ENCODE measurements around the gene ENKD1.

The ENKD1 gene

DNA sequence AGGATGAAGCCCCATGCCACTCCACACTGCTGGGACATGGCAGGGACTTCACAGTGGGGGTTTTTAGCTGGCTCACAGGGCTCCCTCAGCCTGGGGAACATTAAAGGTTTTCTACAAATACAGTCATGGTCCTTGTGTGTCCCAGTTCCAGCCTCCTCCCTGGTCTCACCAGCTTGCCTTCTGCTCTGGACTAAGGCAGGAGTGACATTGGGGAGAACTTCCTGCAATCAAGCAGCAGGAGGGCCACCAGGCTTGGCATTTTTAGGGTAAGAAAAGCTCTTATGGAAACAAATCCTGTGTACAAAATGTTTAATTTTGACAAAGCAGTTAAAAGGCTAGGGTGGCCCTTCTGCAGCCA, 3.9 kb downstream of the ENKD1 start:
- DNase-seq (ENCODE audit: low spot score), result no peak

DNA sequence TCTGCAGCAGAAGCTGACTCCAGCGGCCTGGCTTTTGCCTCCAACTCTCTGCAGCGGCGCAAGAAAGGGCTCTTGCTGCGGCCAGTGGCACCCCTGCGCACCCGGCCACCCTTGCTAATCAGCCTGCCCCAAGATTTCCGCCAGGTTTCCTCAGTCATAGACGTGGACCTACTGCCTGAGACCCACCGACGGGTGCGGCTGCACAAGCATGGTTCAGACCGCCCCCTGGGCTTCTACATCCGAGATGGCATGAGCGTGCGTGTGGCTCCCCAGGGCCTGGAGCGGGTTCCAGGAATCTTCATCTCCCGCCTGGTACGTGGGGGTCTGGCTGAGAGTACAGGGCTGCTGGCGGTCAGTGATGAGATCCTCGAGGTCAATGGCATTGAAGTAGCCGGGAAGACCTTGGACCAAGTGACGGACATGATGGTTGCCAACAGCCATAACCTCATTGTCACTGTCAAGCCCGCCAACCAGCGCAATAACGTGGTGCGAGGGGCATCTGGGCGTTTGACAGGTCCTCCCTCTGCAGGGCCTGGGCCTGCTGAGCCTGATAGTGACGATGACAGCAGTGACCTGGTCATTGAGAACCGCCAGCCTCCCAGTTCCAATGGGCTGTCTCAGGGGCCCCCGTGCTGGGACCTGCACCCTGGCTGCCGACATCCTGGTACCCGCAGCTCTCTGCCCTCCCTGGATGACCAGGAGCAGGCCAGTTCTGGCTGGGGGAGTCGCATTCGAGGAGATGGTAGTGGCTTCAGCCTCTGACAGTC, 4.5 kb downstream of the ENKD1 start:
- DNase-seq (ENCODE audit: low spot score), result no peak

DNA sequence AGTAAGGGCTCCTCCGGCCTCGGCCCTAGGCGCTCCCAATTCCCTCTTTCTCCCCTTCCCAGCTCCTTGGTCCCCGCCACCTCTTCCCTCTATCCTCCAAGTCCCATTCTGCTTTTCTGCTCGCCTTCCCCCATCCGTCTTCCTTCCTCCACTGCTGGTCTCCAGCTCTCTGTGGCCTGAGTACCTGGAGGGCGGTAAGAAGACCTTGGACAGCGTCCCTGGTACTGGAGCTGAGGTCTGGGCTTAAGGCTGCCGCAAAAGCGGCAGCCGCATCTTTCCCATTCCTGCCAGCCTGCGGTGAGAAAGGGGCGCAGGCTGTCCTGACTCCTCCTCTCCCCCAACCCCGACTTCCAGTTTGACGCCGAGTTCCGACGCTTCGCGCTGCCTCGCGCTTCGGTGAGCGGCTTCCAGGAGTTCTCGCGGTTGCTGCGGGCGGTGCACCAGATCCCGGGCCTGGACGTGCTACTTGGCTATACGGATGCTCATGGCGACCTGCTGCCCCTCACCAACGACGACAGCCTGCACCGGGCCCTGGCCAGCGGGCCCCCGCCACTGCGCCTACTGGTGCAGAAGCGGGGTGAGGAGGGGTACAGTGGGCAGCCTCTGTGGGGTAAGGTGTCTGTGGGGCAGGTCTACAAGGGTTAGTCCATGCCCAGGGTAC, 5.3 kb downstream of the ENKD1 start:
- peak; percentile 34 for DNase-seq (ENCODE audit: low spot score)

DNA sequence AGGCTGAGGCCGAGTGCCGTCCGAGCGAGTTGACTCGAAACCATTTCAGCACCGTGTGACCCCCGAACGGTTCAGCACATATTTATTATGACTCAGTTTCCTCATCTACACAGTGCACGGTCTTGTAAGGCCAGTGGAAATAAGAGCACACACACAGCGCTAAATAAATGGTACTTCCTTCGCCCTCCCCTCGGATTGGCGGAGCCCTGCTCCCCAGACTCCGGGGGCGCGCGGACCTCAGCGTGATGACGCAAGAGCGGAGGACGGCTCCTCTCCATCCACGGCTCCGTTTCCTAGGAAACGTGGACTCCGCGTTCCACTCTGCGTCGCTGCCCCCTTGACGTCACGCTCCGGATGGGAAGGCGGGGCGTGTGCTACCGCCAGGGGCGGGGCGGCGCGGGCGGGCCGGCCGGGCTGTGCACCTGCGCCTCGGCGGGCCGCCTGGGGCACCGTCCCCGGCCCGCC, 6.0 kb downstream of the ENKD1 start, which contains the start of gene PARD6A:
Gene PARD6A, plus strand, starts transcription at position 397 of the 465 bp plus-strand sequence. CDS start 79 bp downstream, outside the sequence.
- peak; percentile 96 for DNase-seq (ENCODE audit: low spot score)

DNA sequence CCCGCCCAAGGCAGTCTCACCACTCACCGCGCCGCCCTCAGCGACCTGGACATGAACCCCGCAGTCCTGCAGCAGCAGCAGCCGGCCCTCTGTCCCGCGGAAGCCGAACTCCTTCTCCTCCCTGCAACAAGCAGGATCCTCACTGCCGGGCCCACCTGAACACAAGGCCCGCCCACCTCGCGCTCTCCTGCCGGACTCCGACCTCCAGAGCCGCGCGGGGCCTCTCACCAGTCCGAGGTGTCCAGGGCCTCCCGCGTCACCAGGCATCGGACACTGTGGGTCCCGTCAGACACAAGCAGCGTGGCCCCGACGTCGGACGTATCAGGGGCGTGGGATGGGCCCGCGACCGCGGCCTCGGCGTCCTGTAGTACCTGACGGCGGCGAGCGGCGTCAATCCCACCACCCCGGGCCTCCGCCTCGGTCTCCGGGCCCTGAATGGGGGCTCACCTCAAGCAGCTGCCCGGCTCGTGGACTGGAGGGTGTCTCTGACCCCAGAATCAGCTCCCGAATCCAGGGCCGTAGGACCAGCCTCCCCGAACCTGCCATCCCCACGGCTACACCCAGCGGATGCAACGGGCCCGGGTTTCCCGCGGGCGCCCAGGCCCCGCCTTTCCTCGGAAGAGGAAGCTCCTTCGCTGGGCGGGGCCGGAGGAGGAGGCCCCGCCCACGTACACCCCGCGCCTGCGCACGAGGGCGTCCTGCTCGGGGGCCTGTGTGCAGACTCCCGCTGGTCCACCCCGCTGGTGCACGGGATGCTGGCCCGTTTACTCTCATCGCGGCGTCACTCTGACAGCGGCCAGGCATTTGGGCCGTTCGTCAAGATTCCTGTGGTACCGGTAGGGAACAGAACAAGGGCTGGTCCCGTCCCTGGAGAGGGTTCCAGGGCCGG, 6.6 kb downstream of the ENKD1 start, which contains the start of gene ACD:
Gene ACD, minus strand, starts transcription at position 586 of the 889 bp plus-strand sequence. Its CDS starts 40 bp downstream, at position 546.
- DNase-seq (ENCODE audit: low spot score), result peak; percentile 96

DNA sequence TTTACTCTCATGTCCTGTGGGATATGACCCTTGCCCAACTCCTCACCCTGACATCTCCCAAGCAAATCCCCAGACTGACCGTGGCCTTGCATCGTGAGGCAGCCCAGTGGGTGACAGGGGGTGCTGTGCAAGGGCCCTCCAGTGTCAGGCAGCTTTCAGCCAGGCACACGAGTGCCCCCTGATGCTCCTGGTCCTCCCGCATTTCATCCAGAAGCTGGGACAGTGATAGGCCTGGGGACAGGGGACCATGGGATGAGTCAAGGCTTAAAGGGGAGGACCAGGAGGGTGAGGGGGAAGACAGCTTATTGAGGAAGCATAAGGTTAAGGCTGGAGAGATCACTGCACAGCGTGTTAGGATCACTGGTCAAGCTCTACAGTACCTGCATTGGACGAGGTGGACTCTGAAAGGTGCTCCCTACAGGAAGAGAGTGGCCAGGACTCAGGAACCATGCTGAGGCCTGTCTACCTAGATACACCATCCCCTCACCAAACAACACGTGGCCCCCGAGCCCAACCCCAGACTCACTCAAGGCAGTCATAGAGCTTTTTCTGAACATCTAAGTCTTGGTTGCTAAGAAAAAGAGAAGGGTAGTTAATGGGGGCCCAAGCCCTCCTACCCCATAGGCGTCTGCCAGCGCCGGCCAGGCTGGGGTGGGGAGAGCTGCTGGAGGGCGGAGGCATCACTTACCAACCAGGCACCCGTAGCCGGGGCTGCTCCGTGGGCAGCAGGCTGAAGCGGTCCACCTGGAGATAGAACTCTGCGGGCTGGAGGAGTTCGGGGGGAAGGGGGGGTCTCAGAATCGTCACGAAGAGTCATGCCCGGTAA, 7.5 kb downstream of the ENKD1 start:
- DNase-seq (ENCODE audit: low spot score), result no peak

DNA sequence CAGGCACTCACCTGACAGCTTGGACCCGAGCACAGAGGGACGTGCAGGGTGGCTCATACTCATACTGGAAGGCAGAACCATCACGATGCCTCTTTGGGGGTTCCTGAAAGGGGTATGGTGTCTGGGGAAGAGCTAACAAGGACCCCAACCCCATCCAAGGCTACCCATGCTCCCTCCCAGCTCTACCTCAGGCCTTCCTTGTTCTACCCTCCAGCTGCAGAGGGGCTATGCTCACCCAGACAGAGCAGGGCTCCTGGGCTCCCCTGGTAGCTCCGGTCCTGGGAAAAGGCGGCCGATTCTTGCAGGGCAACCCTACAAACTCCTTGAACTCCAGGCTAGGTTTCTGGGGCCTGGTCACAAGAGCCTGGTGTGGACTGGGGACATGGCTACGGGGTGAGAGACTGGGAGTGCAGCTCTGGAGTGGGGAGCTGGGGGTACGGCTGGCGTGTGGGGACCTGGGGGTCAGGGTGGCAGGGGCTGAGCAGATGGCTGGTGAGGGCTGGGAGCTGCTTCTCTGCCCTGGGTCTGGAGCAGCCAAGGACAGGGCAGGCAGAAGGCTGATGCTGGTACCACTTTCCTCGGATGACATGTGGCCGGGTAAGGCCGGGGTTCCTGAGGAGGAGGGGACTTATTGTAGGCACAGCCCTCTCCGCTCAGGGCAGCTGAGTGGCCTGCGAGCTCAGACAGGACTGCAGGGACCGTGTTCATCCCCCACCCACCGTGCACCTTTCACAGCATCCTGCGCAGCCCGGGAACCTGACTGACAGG, 8.6 kb downstream of the ENKD1 start:
- DNase-seq (ENCODE audit: low spot score), result no peak

DNA sequence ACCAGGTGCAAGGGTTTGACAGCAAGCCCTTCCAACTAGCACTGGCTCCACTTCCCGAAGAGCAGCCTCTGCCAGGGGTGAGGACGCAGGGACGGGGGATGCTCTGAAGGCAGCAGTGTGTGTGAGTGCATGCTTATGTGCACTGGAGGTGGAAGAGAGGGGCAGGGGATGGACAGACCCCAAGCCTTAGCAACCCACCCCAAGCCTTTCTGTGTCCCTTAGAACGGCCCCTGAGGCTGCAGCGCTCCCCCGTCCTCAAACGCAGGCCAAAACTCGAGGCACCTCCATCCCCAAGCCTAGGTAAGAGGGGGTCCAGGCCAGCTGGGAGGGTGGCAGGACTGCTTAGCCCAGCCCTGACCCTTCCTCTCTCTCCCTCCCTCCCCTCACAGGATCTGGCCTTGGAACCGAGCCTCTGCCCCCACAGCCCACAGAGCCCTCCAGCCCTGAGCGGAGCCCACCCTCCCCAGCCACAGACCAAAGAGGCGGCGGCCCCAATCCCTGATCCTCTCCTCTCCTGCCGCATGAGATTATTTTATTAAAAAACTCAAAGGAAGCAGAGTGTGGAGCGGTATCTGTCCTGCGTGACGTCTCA, 9.4 kb downstream of the ENKD1 start:
- no peak for DNase-seq (ENCODE audit: low spot score)

DNA sequence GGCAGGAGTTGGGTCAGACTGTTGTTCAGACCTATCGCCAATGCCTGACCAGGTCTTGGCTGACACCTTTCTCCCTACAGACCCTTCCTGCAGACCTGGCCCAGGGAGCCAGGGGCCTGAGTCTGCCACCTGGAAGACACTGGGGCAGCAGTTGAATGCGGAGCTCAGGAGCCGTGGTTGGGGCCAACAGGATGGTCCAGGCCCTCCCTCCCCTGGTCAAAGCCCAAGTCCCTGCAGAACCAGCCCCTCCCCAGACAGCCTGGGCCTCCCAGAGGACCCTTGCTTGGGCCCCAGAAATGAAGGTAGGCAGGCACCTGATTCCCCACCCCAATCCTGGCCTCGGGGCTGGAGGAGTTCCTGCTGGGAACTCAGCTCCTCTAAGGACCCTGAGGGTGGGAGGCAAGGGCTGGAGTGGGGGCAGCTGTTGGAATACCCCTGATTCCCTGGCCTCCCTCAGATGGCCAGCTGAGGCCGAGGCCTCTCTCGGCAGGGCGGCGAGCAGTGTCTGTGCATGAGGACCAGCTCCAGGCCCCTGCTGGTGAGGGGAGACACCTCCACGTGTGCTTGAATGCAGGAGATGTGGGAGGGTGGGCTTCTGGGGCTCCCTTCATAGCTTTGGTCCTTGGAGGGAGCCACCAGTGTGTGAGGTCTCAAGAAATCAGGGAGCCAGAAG, 10.1 kb downstream of the ENKD1 start:
- no peak for DNase-seq (ENCODE audit: low spot score)

DNA sequence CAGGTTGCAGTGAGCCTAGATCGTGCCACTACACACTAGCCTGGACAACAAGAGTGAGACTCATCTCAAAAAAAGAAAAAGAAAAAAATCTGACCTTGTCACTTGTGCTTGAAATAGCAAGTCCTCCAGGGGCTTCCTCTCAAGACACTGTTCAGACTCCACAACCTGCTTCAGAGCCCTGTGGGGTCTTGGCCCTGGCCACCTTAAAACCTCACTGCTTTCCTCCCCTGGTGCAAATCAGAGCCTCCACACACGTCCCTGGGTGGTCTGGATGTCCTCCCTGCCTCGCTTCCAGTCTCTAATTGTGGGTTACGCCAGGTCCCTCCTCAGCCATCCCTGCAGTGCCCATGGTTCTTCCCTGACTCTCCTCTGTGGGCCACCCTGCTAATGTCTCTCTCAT, 11.2 kb downstream of the ENKD1 start:
- no peak for DNase-seq (ENCODE audit: low spot score)

DNA sequence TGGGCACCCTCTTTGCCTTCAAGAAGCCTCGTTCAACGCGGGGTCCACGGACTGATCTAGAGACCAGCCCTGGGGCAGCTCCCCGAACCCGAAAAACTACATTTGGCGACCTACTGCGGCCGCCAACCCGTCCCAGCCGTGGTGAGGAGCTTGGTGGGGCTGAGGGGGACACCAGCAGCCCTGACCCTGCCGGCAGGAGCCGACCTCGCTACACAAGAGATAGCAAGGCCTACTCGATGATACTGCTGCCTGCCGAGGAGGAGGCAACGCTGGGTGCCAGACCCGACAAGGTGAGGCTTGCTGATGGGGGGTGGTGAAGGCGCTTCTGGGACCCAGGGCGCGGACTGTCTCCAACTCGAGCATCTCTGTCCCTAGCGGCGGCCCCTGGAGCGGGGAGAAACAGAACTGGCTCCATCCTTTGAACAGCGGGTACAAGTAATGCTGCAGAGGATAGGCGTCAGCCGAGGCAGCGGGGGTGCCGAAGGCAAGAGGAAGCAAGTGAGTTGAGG, 12.1 kb downstream of the ENKD1 start:
- no peak for DNase-seq (ENCODE audit: low spot score)

DNA sequence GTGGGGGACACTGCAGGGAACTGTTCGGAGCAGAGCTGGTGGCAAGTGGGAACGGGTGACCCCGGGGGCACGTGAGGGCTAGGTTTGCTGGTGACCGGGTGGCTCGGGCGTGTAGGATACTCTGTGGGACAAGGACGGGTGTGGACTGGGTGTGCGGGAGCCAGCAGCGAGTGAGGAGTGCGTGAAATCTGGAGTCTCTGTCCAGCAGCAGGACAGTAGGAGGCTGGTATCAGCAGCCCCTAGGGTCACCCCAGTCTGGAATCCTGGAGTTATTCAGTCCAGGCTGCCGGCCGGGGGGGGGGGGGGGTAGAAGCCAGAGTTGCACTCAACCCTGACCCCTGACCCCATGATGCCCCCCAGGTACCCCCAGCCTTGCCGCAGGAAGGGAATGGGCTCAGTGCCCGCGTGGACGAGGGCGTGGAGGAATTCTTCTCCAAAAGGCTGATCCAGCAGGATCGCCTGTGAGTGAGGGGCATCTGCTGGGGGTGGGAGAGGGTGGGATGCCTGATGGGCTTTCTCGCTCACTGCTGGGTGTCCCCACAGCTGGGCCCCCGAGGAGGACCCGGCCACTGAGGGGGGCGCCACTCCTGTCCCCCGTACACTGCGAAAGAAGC, 12.7 kb downstream of the ENKD1 start:
- DNase-seq (ENCODE audit: low spot score), result no peak

DNA sequence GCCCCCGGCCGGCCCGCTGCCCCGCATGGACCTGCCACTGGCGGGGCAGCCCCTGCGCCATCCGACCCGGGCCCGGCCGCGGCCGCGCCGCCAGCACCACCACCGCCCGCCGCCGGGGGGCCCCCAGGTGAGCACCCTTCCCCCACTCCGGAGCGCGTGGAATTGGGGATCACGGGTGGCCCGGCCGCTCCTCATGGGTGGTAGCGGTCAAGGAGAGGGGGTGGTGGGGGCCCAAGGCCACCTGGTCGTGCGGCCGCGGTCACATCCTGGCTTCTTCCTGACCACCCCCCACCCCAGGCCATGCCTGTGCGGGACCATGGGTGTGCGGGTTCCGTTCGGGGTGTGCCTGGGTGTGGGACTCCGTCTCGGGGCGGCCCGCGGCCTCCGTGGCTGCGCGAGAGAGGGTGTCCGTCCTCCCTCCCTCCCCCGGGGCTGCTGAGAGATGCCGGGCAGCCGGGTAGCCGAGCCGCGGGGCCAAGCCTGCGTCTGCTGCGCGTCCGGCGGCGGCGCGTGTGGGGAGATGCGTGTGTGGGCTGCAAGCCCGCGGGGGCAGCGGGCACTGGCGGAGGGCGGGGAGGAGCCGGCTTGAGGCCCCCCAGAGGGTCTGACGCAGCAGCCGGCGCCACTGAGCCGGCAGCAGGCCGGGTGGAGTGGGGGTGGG, 13.3 kb downstream of the ENKD1 start:
- no peak for DNase-seq (ENCODE audit: low spot score)

DNA sequence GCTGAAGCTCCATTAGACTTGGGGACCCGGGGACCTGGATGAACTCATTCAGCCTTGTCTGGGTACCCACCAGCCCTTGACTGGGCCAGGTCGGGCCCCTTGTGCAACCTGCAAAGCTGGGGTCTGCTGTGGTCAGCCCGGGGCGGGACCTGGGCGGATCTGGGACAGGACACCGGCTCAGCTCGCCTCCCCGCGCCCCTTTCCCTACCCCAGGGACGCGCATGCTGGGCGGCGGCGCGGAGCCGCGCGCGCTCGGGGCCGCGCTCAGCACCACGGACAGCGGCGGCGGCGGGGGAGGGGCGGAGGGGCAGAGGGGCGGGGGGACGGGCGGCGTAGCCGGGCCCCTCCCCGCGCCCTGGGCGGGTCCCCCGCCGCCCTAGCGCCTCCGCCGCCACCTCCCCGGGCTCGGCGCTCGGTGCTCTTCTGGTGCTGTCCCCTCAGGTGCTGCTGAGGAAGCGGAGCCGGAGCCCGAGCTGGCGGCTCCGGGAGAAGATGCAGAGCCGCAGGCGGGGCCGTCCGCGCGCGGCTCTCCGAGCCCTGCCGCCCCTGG, 13.9 kb downstream of the ENKD1 start:
- DNase-seq (ENCODE audit: low spot score), result no peak

DNA sequence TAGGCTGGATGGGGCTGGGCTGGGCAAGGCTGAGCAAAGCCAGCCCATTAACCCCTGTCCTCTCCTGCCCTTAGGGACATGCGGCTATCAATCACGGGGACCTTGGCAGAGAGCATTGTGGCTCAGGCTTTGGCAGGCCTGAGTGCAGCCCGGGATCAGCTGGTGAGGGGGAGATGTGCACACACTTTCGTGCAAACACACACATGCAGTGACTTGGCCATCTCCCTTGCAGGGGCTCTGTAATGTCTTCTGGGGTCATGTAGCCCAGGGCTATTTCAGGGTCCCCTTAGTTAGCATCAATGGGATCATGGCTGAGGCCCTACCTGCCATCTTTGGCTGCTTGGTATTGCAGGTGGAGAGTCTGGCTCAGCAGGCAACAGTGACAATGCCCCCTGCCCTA, 14.7 kb downstream of the ENKD1 start:
- DNase-seq (ENCODE audit: low spot score), result no peak

DNA sequence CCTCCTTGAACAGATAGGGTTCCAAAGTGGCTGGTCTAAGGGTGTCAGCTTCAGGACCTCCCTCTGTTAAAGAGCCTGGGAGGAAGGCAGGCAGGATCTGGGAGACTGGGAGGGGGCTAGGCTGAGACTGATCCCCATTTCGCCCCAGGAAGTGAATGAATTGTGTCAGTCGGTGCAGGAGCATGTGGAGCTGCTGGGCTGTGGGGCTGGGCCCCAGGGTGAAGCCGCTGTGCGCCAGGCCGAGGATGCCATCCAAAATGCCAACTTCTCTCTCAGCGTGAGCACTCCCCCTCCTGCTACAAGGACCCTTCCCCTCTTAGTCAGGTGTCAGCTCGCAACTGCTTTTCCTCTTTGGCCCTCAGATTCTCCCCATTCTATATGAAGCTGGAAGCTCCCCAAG, 15.5 kb downstream of the ENKD1 start:
- DNase-seq (ENCODE audit: low spot score), result no peak

DNA sequence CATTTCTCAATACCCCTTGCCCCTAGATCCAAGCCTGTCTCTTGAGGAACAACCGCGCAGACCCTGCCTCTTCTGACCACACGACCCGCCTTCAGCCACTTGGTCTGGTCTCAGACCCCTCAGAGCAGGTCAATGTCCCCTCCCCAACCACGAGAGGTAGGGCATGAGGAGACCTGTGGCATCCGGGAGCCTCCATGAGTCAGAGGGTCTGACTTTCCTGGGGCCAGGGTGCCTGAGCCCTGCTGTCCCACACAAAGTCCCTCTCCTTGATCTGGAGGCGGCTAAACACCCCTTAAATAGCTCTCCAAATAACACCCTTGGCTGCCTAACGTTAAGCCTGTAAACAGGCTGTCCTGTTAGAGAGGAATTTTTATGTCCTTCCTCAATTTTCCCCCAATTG, 16.5 kb downstream of the ENKD1 start:
- DNase-seq (ENCODE audit: low spot score), result no peak

DNA sequence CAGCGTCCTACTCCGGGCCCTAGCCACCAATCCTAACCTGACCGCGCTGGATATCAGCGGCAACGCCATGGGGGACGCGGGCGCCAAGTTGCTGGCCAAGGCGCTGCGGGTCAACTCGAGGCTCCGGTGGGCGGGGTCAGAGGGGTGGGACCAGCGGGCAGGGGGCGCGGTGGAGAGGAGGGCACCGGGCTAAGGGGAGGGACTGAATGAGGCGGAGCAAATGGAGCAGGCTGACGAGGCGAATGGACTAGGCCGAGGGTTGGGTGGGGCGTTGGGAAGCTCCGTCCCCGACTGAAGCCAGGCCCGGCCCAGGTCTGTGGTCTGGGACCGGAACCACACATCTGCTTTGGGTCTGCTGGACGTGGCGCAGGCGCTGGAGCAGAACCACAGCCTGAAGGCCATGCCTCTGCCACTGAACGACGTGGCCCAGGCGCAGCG, 17.0 kb downstream of the ENKD1 start:
- no peak for DNase-seq (ENCODE audit: low spot score)

All from pons (tissue), 1 donor.